ENCODE data around the gene PLD1. TPM values are rescaled to one million over a fixed set of nuclear protein-coding genes. Genes with fewer than 3 reads are reported as not detected.

The PLD1 gene
- total RNA-seq, 5 donors from 2014 or later (not counting 1 experiment from before 2014, with no cell fraction given): 1.8 to 3.9 (median 3.2) TPM

- ATAC-seq (replicated peaks in 1 of 4) (no peak), DNase-seq (no peak)
- H3K9me3 Mint-ChIP-seq: peaks cover 0 to 10% (median 0%) of the 10 kb centered on the region in 3 donors
- no peaks in the 10 kb centered on the region for H3K36me3 Mint-ChIP-seq
- Histone ChIP-seq H3K27ac (ENCODE audit: low read length) (no peak overlapping the region), H3K36me3 (ENCODE audit: control insufficient read depth in 2 of 2, extremely low read depth in 1 of 2, insufficient read depth in 1 of 2, low read length in 1 of 2) (no peaks in the 10 kb centered on the region), H3K9me3 (no peaks in the 10 kb centered on the region), H3K27me3 (replicated peaks in 1 of 2; ENCODE audit: control insufficient read depth in 2 of 2, extremely low read depth in 1 of 2, insufficient read depth in 2 of 2, low read length in 1 of 2) (no peaks in the 10 kb centered on the region), H3K4me3 (ENCODE audit: control insufficient read depth in 1 of 2, extremely low read depth in 1 of 2, low read length in 1 of 2) (no peak overlapping the region), H3K4me1 (ENCODE audit: control insufficient read depth in 1 of 2, extremely low read depth in 1 of 2, insufficient read depth in 2 of 2, low read length in 2 of 2) (no peaks in the 10 kb centered on the region)
- ChIA-PET POLR2A (no interaction called here), CTCF (no interaction called here)
- H3K4me3 Mint-ChIP-seq: no peak overlapping the region
- no peak overlapping the region for H3K27ac Mint-ChIP-seq
- H3K27me3 Mint-ChIP-seq: peaks cover 11 to 16% of the 10 kb centered on the region in 2 donors
- 80% methylated on average over 1 of the region's 6 CpGs for WGBS (ENCODE audit: insufficient coverage)
- peaks cover 5 to 6% (median 6%) of the 10 kb centered on the region in 3 donors for H3K4me1 Mint-ChIP-seq
Observed at GRCh38 chr3:171850320-171850959, 40.2 kb upstream of the PLD1 start.

- H3K27me3 Mint-ChIP-seq: peaks cover 11 to 16% of the 10 kb centered on the region in 2 donors
- no peak for DNase-seq
- H3K27me3 ChIP-seq (replicated peaks in 1 of 2; ENCODE audit: control insufficient read depth in 2 of 2, extremely low read depth in 1 of 2, insufficient read depth in 2 of 2, low read length in 1 of 2): no peaks in the 10 kb centered on the region
- H3K9me3 Mint-ChIP-seq: peaks cover 0 to 10% (median 0%) of the 10 kb centered on the region in 3 donors
- H3K36me3 Mint-ChIP-seq: no peaks in the 10 kb centered on the region
- ATAC-seq (replicated peaks in 1 of 4): no peak
- ChIA-PET CTCF (no interaction called here), POLR2A (no interaction called here)
- peaks cover 5 to 6% (median 6%) of the 10 kb centered on the region in 3 donors for H3K4me1 Mint-ChIP-seq
- H3K4me1 ChIP-seq (ENCODE audit: control insufficient read depth in 1 of 2, extremely low read depth in 1 of 2, insufficient read depth in 2 of 2, low read length in 2 of 2): no peaks in the 10 kb centered on the region
- no peaks in the 10 kb centered on the region for H3K9me3 ChIP-seq
- 98% methylated on average over 4 of the region's 6 CpGs for WGBS (ENCODE audit: insufficient coverage)
- no peaks in the 10 kb centered on the region for H3K36me3 ChIP-seq (ENCODE audit: control insufficient read depth in 2 of 2, extremely low read depth in 1 of 2, insufficient read depth in 1 of 2, low read length in 1 of 2)
- no peak overlapping the region for H3K4me3 ChIP-seq (ENCODE audit: control insufficient read depth in 1 of 2, extremely low read depth in 1 of 2, low read length in 1 of 2)
- H3K27ac Mint-ChIP-seq: no peak overlapping the region
- no peak overlapping the region for H3K4me3 Mint-ChIP-seq
- no peak overlapping the region for H3K27ac ChIP-seq (ENCODE audit: low read length)
Observed at GRCh38 chr3:171849617-171850319, 39.5 kb upstream of the PLD1 start.

- Mint-ChIP-seq H3K4me1 (peaks cover 5 to 6% (median 6%) of the 10 kb centered on the region in 3 donors), H3K9me3 (no peaks in the 10 kb centered on the region), H3K36me3 (no peaks in the 10 kb centered on the region), H3K27ac (no peak overlapping the region), H3K27me3 (peaks cover 6 to 16% of the 10 kb centered on the region in 2 donors), H3K4me3 (no peak overlapping the region)
- Histone ChIP-seq H3K27ac (ENCODE audit: low read length) (no peak overlapping the region), H3K4me1 (ENCODE audit: control insufficient read depth in 1 of 2, extremely low read depth in 1 of 2, insufficient read depth in 2 of 2, low read length in 2 of 2) (no peaks in the 10 kb centered on the region), H3K27me3 (replicated peaks in 1 of 2; ENCODE audit: control insufficient read depth in 2 of 2, extremely low read depth in 1 of 2, insufficient read depth in 2 of 2, low read length in 1 of 2) (no peaks in the 10 kb centered on the region), H3K36me3 (ENCODE audit: control insufficient read depth in 2 of 2, extremely low read depth in 1 of 2, insufficient read depth in 1 of 2, low read length in 1 of 2) (no peaks in the 10 kb centered on the region), H3K4me3 (ENCODE audit: control insufficient read depth in 1 of 2, extremely low read depth in 1 of 2, low read length in 1 of 2) (no peak overlapping the region), H3K9me3 (no peaks in the 10 kb centered on the region)
- POLR2A ChIA-PET: no interaction called here
- CTCF ChIA-PET: no interaction called here
- ATAC-seq (replicated peaks in 1 of 4): no peak
- whole genome bisulfite sequencing (ENCODE audit: insufficient coverage): 93% methylated on average over 2 of the region's 3 CpGs
- DNase-seq: no peak
Observed at GRCh38 chr3:171847595-171848259, 37.4 kb upstream of the PLD1 start.

- H3K4me3 Mint-ChIP-seq: no peak overlapping the region
Observed at GRCh38 chr3:171847133-171847532, 36.9 kb upstream of the PLD1 start.

GRCh38 chr3:171846597-171846996, 36.3 kb upstream of the PLD1 start:
- H3K27me3 ChIP-seq (replicated peaks in 1 of 2; ENCODE audit: control insufficient read depth in 2 of 2, extremely low read depth in 1 of 2, insufficient read depth in 2 of 2, low read length in 1 of 2): no peaks in the 10 kb centered on the region
- peaks cover 0 to 12% of the 10 kb centered on the region in 2 donors for H3K27me3 Mint-ChIP-seq
- POLR2A ChIA-PET: no interaction called here
- no peaks in the 10 kb centered on the region for H3K9me3 ChIP-seq
- no CpG with 5 or more reads among the region's 2 CpGs for WGBS (ENCODE audit: insufficient coverage)
- H3K4me1 Mint-ChIP-seq: peaks cover 5 to 6% (median 6%) of the 10 kb centered on the region in 3 donors
- H3K36me3 ChIP-seq (ENCODE audit: control insufficient read depth in 2 of 2, extremely low read depth in 1 of 2, insufficient read depth in 1 of 2, low read length in 1 of 2): no peaks in the 10 kb centered on the region
- H3K4me1 ChIP-seq (ENCODE audit: control insufficient read depth in 1 of 2, extremely low read depth in 1 of 2, insufficient read depth in 2 of 2, low read length in 2 of 2): no peaks in the 10 kb centered on the region
- no peaks in the 10 kb centered on the region for H3K9me3 Mint-ChIP-seq
- ATAC-seq (replicated peaks in 1 of 4) (no peak), DNase-seq (no peak)
- no peak overlapping the region for H3K4me3 Mint-ChIP-seq
- H3K4me3 ChIP-seq (ENCODE audit: control insufficient read depth in 1 of 2, extremely low read depth in 1 of 2, low read length in 1 of 2): no peak overlapping the region
- CTCF ChIA-PET: no interaction called here
- no peaks in the 10 kb centered on the region for H3K36me3 Mint-ChIP-seq
- H3K27ac ChIP-seq (ENCODE audit: low read length): no peak overlapping the region
- no peak overlapping the region for H3K27ac Mint-ChIP-seq

More at GRCh38 chr3:171847133-171847532, 36.9 kb upstream of the PLD1 start:
- CTCF ChIA-PET: no interaction called here
- Mint-ChIP-seq H3K27me3 (peaks cover 0 to 12% of the 10 kb centered on the region in 2 donors), H3K9me3 (no peaks in the 10 kb centered on the region), H3K36me3 (no peaks in the 10 kb centered on the region), H3K4me1 (peaks cover 5 to 6% (median 6%) of the 10 kb centered on the region in 3 donors), H3K27ac (no peak overlapping the region)
- ATAC-seq (replicated peaks in 1 of 4) (no peak), DNase-seq (no peak)
- Histone ChIP-seq H3K4me1 (ENCODE audit: control insufficient read depth in 1 of 2, extremely low read depth in 1 of 2, insufficient read depth in 2 of 2, low read length in 2 of 2) (no peaks in the 10 kb centered on the region), H3K36me3 (ENCODE audit: control insufficient read depth in 2 of 2, extremely low read depth in 1 of 2, insufficient read depth in 1 of 2, low read length in 1 of 2) (no peaks in the 10 kb centered on the region), H3K27ac (ENCODE audit: low read length) (no peak overlapping the region), H3K4me3 (ENCODE audit: control insufficient read depth in 1 of 2, extremely low read depth in 1 of 2, low read length in 1 of 2) (no peak overlapping the region), H3K27me3 (replicated peaks in 1 of 2; ENCODE audit: control insufficient read depth in 2 of 2, extremely low read depth in 1 of 2, insufficient read depth in 2 of 2, low read length in 1 of 2) (no peaks in the 10 kb centered on the region), H3K9me3 (no peaks in the 10 kb centered on the region)
- POLR2A ChIA-PET: no interaction called here
- 92% methylated on average over 6 of the region's 6 CpGs for WGBS (ENCODE audit: insufficient coverage)

GRCh38 chr3:171845481-171846284, 35.4 kb upstream of the PLD1 start:
- no peak overlapping the region for H3K27ac ChIP-seq (ENCODE audit: low read length)
- no peaks in the 10 kb centered on the region for H3K27me3 ChIP-seq (replicated peaks in 1 of 2; ENCODE audit: control insufficient read depth in 2 of 2, extremely low read depth in 1 of 2, insufficient read depth in 2 of 2, low read length in 1 of 2)
- Mint-ChIP-seq H3K27me3 (peaks cover under 1 to 5% of the 10 kb centered on the region in 2 donors), H3K4me1 (peaks cover 5 to 6% (median 6%) of the 10 kb centered on the region in 3 donors), H3K27ac (no peak overlapping the region), H3K36me3 (no peaks in the 10 kb centered on the region), H3K4me3 (no peak overlapping the region), H3K9me3 (no peaks in the 10 kb centered on the region)
- no peak for DNase-seq
- H3K9me3 ChIP-seq: no peaks in the 10 kb centered on the region
- ChIA-PET POLR2A (no interaction called here), CTCF (no interaction called here)
- WGBS (ENCODE audit: insufficient coverage): 100% methylated on average over 1 of the region's 3 CpGs
- no peaks in the 10 kb centered on the region for H3K4me1 ChIP-seq (ENCODE audit: control insufficient read depth in 1 of 2, extremely low read depth in 1 of 2, insufficient read depth in 2 of 2, low read length in 2 of 2)
- no peak for ATAC-seq (replicated peaks in 1 of 4)
- H3K4me3 ChIP-seq (ENCODE audit: control insufficient read depth in 1 of 2, extremely low read depth in 1 of 2, low read length in 1 of 2): no peak overlapping the region
- no peaks in the 10 kb centered on the region for H3K36me3 ChIP-seq (ENCODE audit: control insufficient read depth in 2 of 2, extremely low read depth in 1 of 2, insufficient read depth in 1 of 2, low read length in 1 of 2)

Measured in T-cell (primary cell).